ENCODE measurements around the gene CPNE8.

Gene CPNE8

GRCh38 chr12:38625306-38625705, 280.1 kb downstream of the CPNE8 start:
- DNase-seq: no peak

GRCh38 chr12:38614171-38614570, 291.2 kb downstream of the CPNE8 start:
- no peak for DNase-seq

- DNase-seq: no peak
These were observed 294.5 kb downstream of the CPNE8 start for GRCh38 chr12:38610808-38611350.

GRCh38 chr12:38607295-38607694, 298.1 kb downstream of the CPNE8 start:
- no peak for DNase-seq

Data from inflammatory macrophage (primary cell).